Esophagus muscularis mucosa (tissue), 4 donors: ENCODE data around the gene HAUS7.

ENCODE experiments used
- EP300 ChIP-seq: sonication (generic); formaldehyde crosslinking; IDR thresholded peaks from one replicate; pipeline ENCODE4 v1.6.1; 2017; ENCODE audit warnings: antibody characterized with exemption
- POLR2A ChIP-seq: fragments of 450-650 bp; IDR thresholded peaks from one replicate; pipeline ENCODE4 v1.6.1; 2017; ENCODE audit warnings: antibody characterized with exemption, moderate library complexity, mild to moderate bottlenecking, low read depth
- POLR2AphosphoS5 ChIP-seq, 2 donors: sonication (generic); formaldehyde crosslinking; IDR thresholded peaks; one replicate each; pipeline ENCODE4 v1.6.1; 2017; ENCODE audit warnings: antibody characterized with exemption in 2 of 2
- TF ChIP-seq, protein P1 (sequence below), 3 experiments: fragments of 200-600 bp in 2 of 3; fragments of 450-650 bp in 1 of 3; sonication (generic) in 2 of 3; IDR thresholded peaks; one replicate each; pipeline ENCODE4 v1.5.1; 2017 to 2019; ENCODE audit warnings: antibody characterized with exemption in 3 of 3, mild to moderate bottlenecking in 2 of 3, moderate library complexity in 1 of 3

DNA sequence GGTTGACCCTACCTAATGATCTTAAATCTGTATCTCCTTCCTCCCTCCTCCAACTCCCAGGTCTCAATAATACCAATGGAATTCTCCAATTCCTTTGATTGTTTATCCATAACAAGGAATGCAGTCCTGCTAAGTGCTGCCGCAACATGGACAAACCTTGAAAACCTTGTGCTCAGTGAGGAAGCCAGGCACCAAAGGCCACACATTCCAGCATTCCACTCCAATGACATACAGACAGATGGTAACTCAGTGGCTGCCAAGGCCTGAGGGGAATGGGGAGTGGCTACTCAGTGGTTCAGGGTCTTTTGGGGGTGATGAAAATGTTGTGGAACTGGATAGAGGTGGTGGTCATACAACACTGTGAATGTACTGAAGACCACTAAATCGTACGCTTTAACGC, 10.4 kb downstream of the HAUS7 start:
- TF ChIP-seq, protein P1, sequence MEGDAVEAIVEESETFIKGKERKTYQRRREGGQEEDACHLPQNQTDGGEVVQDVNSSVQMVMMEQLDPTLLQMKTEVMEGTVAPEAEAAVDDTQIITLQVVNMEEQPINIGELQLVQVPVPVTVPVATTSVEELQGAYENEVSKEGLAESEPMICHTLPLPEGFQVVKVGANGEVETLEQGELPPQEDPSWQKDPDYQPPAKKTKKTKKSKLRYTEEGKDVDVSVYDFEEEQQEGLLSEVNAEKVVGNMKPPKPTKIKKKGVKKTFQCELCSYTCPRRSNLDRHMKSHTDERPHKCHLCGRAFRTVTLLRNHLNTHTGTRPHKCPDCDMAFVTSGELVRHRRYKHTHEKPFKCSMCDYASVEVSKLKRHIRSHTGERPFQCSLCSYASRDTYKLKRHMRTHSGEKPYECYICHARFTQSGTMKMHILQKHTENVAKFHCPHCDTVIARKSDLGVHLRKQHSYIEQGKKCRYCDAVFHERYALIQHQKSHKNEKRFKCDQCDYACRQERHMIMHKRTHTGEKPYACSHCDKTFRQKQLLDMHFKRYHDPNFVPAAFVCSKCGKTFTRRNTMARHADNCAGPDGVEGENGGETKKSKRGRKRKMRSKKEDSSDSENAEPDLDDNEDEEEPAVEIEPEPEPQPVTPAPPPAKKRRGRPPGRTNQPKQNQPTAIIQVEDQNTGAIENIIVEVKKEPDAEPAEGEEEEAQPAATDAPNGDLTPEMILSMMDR (IDR thresholded peaks at IDR 0.05): no peak
- TF ChIP-seq POLR2A (no peak), EP300 (no peak), POLR2AphosphoS5 (IDR thresholded peaks at IDR 0.05) (no peak)
